HG03432 (cell line): ENCODE results near the gene ZNF177.

Experiments
- ATAC-seq: cut with Tn5 transposase; IDR thresholded peaks from one replicate; pipeline ENCODE4 v1.9.1; 2021; ENCODE audit warnings: mild to moderate bottlenecking, moderate library complexity; ENCODE audit not compliant: unreplicated experiment

ZNF177 gene

GRCh38 chr19:9427941-9428340 lies 65.1 kb downstream of the ZNF177 start:
- ATAC-seq, result no peak

- no peak for ATAC-seq
These were observed 67.6 kb downstream of the ZNF177 start for GRCh38 chr19:9430444-9430843.

- ATAC-seq, result no peak
These were observed 68.7 kb downstream of the ZNF177 start for GRCh38 chr19:9431475-9431874.
